NOMO-1 treated with dmso at 0.1 percent for 144 hours (cell line): ENCODE data around the gene ZNF423.
A peak's percentile ranks its signal among the peaks of the same experiment; 100 is the strongest.

Source experiments
- DNase-seq: peaks from one replicate; lab custom pipeline; 2025; ENCODE audit not compliant: unreplicated experiment; lab: John Stamatoyannopoulos, UW

Gene ZNF423

GRCh38 chr16:49756775-49757558, 98.9 kb downstream of the ZNF423 start:
- DNase-seq = no peak

- no peak for DNase-seq
These were observed 100.0 kb downstream of the ZNF423 start for GRCh38 chr16:49755716-49756505.

- no peak for DNase-seq
These were observed 100.6 kb downstream of the ZNF423 start for GRCh38 chr16:49755313-49755620.

GRCh38 chr16:49754495-49755312, 101.2 kb downstream of the ZNF423 start:
- peak; percentile 70 for DNase-seq

GRCh38 chr16:49750341-49751000, 105.4 kb downstream of the ZNF423 start:
- DNase-seq = no peak

- DNase-seq = no peak
These were observed 106.1 kb downstream of the ZNF423 start for GRCh38 chr16:49749816-49750215.

- DNase-seq = no peak
These were observed 107.6 kb downstream of the ZNF423 start for GRCh38 chr16:49748322-49748721.

- DNase-seq = no peak
These were observed 108.3 kb downstream of the ZNF423 start for GRCh38 chr16:49747654-49748053.

- no peak for DNase-seq
These were observed 109.4 kb downstream of the ZNF423 start for GRCh38 chr16:49746545-49746944.

GRCh38 chr16:49745311-49745747, 110.6 kb downstream of the ZNF423 start:
- no peak for DNase-seq

- no peak for DNase-seq
These were observed 111.4 kb downstream of the ZNF423 start for GRCh38 chr16:49744244-49745220.

- DNase-seq = no peak
These were observed 112.3 kb downstream of the ZNF423 start for GRCh38 chr16:49743658-49744057.

GRCh38 chr16:49743203-49743464, 112.8 kb downstream of the ZNF423 start:
- DNase-seq = no peak

- no peak for DNase-seq
These were observed 113.3 kb downstream of the ZNF423 start for GRCh38 chr16:49742428-49743202.

GRCh38 chr16:49740256-49740655, 115.7 kb downstream of the ZNF423 start:
- DNase-seq = no peak

GRCh38 chr16:49739381-49739780, 116.5 kb downstream of the ZNF423 start:
- DNase-seq = no peak

- DNase-seq = no peak
These were observed 117.1 kb downstream of the ZNF423 start for GRCh38 chr16:49738832-49739231.

GRCh38 chr16:49738001-49738400, 117.9 kb downstream of the ZNF423 start:
- DNase-seq = no peak

- DNase-seq = no peak
These were observed 118.4 kb downstream of the ZNF423 start for GRCh38 chr16:49737541-49737940.
